ENCODE measurements around the gene OAS2. TPM values are rescaled to one million over a fixed set of nuclear protein-coding genes. Genes with fewer than 3 reads are reported as not detected.

The OAS2 gene
- total RNA-seq, 1 experiment from 2014 or later = 0.25 TPM

- no peaks in the 10 kb centered on the region for H3K36me3 ChIP-seq (ENCODE audit: control insufficient read depth, insufficient read depth, low read length)
- H3K9me3 ChIP-seq = peaks cover 13% of the 10 kb centered on the region
- H3K27me3 ChIP-seq (replicated peaks; ENCODE audit: control insufficient read depth, insufficient read depth, low read length) = no peaks in the 10 kb centered on the region
- Mint-ChIP-seq H3K27ac (ENCODE audit: unreplicated experiment) (no peak overlapping the region), H3K4me3 (ENCODE audit: unreplicated experiment) (no peak overlapping the region), H3K4me1 (ENCODE audit: low read depth, unreplicated experiment) (peaks cover 6% of the 10 kb centered on the region), H3K27me3 (ENCODE audit: insufficient read depth, unreplicated experiment) (no peaks in the 10 kb centered on the region), H3K36me3 (ENCODE audit: insufficient read depth, unreplicated experiment) (peaks cover 4% of the 10 kb centered on the region), H3K9me3 (ENCODE audit: unreplicated experiment) (peaks cover 6% of the 10 kb centered on the region)
- DNase-seq = no peak
- ChIA-PET POLR2A (no interaction called here), CTCF (no interaction called here)
- H3K4me1 ChIP-seq = peaks cover 7% of the 10 kb centered on the region; the same call in 1 of the 2 replicates
- no peak overlapping the region for H3K4me3 ChIP-seq (ENCODE audit: low read depth, low read length)
- intact Hi-C loops (cut with micrococcal nuclease; ENCODE audit: unreplicated experiment) = no loop called here
- TF ChIP-seq CTCF (IDR thresholded peaks at IDR 0.05; ENCODE audit: insufficient read depth in 1 of 2, low read depth in 1 of 2, low read length in 1 of 2, severe bottlenecking in 1 of 2, unreplicated experiment in 1 of 2) = no peak
- no TSS peak for BruUV-seq (replicated peaks)
Observed at GRCh38 chr12:112933129-112933505, 45.2 kb upstream of the OAS2 start.

GRCh38 chr12:112936264-112936663 is 42.1 kb upstream of the OAS2 start:
- BruUV-seq (replicated peaks) = no TSS peak
- DNase-seq = no peak
- Mint-ChIP-seq H3K27ac (ENCODE audit: unreplicated experiment) (no peak overlapping the region), H3K4me3 (ENCODE audit: unreplicated experiment) (no peak overlapping the region), H3K4me1 (ENCODE audit: low read depth, unreplicated experiment) (peaks cover 6% of the 10 kb centered on the region), H3K36me3 (ENCODE audit: insufficient read depth, unreplicated experiment) (peaks cover 6% of the 10 kb centered on the region), H3K9me3 (ENCODE audit: unreplicated experiment) (peaks cover 6% of the 10 kb centered on the region), H3K27me3 (ENCODE audit: insufficient read depth, unreplicated experiment) (no peaks in the 10 kb centered on the region)
- Histone ChIP-seq H3K27me3 (replicated peaks; ENCODE audit: control insufficient read depth, insufficient read depth, low read length) (no peaks in the 10 kb centered on the region), H3K36me3 (ENCODE audit: control insufficient read depth, insufficient read depth, low read length) (no peaks in the 10 kb centered on the region), H3K4me3 (ENCODE audit: low read depth, low read length) (no peak overlapping the region), H3K9me3 (no peaks in the 10 kb centered on the region), H3K4me1 (0 out of 2 replicates have a peak, but pooled peaks cover 6% of the 10 kb centered on the region)
- ChIA-PET CTCF (no interaction called here), POLR2A (no interaction called here)
- intact Hi-C loops (cut with micrococcal nuclease; ENCODE audit: unreplicated experiment) = no loop called here
- no peak for TF ChIP-seq CTCF (IDR thresholded peaks at IDR 0.05; ENCODE audit: insufficient read depth in 1 of 2, low read depth in 1 of 2, low read length in 1 of 2, severe bottlenecking in 1 of 2, unreplicated experiment in 1 of 2)

GRCh38 chr12:112936927-112937326 is 41.4 kb upstream of the OAS2 start:
- peaks cover 6% of the 10 kb centered on the region for H3K36me3 Mint-ChIP-seq (ENCODE audit: insufficient read depth, unreplicated experiment)
- no peaks in the 10 kb centered on the region for H3K36me3 ChIP-seq (ENCODE audit: control insufficient read depth, insufficient read depth, low read length)
- peaks cover 6% of the 10 kb centered on the region for H3K4me1 Mint-ChIP-seq (ENCODE audit: low read depth, unreplicated experiment)
- H3K9me3 Mint-ChIP-seq (ENCODE audit: unreplicated experiment) = peaks cover 6% of the 10 kb centered on the region
- no peaks in the 10 kb centered on the region for H3K27me3 ChIP-seq (replicated peaks; ENCODE audit: control insufficient read depth, insufficient read depth, low read length)
- no peaks in the 10 kb centered on the region for H3K9me3 ChIP-seq
- CTCF ChIA-PET = no interaction called here
- no TSS peak for BruUV-seq (replicated peaks)
- H3K27me3 Mint-ChIP-seq (ENCODE audit: insufficient read depth, unreplicated experiment) = no peaks in the 10 kb centered on the region
- POLR2A ChIA-PET = no interaction called here
- H3K4me3 Mint-ChIP-seq (ENCODE audit: unreplicated experiment) = no peak overlapping the region
- DNase-seq = no peak
- H3K27ac Mint-ChIP-seq (ENCODE audit: unreplicated experiment) = no peak overlapping the region
- no peak overlapping the region for H3K4me3 ChIP-seq (ENCODE audit: low read depth, low read length)
- intact Hi-C loops (cut with micrococcal nuclease; ENCODE audit: unreplicated experiment) = no loop called here
- 0 out of 2 replicates have a peak, but pooled peaks cover 6% of the 10 kb centered on the region for H3K4me1 ChIP-seq
- TF ChIP-seq CTCF (IDR thresholded peaks at IDR 0.05; ENCODE audit: insufficient read depth in 1 of 2, low read depth in 1 of 2, low read length in 1 of 2, severe bottlenecking in 1 of 2, unreplicated experiment in 1 of 2) = no peak
